Fibroblast of gingiva (primary cell): Measurements from ENCODE around the gene PAWR.
"Not testable (repeated sequence)": the region's sequence is repeated elsewhere in the genome, so short reads cannot be mapped to it uniquely, and the experiment has no call there.

Experiments used
- DNase-seq: peaks from one replicate; pipeline ENCODE4 v3.0.0-alpha.2; 2011; ENCODE audit warnings: low read depth

PAWR gene

DNA sequence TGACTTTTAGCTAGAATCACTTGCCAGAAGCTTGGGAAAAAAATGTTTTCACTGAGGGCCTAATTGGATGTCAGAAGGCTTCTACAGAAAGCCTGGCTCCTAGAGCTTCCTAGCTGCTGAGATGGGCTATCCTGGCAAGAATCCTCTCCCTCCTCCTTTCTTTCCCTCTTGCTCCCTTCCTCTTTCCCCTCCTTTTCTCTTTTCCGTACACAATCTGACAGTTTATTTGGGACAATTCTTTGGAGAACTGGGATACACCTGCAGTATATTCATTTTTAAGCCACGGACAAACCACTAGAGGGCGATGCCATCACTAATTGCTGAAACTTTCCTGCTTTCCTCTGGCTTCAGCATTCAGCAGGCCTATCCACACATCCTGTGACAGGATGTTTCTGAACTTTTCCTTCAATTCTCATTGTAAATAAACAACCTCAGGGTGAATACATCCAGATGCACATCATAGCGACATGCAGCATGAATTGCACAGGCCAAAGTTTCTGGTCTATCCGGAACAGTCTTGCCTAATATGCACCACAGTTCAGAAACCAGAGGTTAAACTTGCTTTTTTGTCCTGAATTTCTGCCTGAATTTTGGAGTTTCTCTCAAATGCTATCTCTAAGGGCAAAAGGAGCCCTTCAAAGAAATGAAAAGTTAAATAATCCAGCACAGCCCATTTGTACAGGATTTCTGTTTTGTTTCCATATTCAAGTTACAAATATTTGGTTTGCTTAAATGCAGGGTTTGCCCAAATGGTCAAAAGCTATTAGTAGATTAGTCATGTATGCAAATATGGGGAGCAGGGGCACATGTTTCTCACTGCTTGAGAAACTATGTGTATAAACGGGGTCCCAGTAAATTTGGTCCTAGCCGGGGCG is 142.8 kb downstream of the PAWR start:
- DNase-seq = peak; percentile 93

DNA sequence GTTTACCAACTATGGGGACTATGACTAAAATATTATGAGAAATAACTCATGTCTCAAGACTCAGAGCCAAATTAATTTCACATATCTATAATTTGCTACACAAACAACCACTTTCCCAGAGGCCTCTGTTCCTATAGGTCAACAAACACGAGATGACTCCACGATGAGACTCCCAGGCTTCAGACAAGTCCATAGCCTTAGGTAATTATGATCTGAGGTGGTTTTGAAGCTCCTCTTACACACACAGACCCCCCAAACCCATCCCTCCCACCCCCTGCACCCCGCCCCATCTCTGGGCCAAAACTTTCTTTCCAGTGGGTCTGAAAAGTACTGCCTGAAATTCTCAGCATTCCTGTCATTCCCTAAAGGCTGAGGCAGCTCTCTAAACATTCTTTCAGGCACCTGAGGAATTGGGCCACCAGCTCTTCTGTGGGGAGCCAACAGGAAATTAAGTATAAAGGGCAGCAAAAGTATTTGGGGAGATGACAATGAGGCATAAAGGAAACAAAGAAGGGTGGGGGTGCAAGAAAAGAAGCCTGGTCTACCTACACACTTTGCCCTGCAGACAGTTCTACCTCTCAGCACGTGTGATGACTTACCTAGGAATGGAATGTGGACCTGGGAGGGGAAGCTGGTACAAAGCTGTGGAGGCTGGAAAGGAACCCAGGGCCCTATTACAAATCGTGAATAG is 143.6 kb downstream of the PAWR start:
- peak; percentile 63 for DNase-seq

DNA sequence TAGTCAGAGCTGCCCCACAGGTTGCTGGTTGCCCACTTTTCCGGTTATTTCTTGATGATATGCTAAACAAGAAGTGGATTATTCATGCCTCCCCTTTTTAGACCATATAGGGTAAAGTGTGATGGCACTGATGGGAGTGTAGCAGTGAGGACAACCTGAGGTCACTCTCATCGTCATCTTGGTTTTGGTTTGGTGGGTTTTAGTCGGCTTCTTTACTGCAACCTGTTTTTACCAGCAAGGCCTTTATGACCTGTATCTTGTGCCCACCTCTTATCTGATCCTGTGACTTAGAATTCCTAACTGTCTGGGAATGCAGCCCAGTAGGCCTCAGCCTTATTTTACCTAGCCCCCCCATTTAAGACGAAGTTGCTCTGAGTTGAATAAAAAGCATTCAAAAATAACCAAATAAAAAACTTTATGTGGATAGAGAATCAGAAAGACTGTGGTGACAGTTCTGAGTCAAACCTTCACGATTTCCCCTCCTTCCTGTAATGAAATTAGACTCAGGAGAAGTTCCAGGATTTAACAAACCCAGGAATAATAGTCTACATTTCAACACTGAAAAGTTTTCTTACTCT is 144.2 kb downstream of the PAWR start:
- no peak for DNase-seq

DNA sequence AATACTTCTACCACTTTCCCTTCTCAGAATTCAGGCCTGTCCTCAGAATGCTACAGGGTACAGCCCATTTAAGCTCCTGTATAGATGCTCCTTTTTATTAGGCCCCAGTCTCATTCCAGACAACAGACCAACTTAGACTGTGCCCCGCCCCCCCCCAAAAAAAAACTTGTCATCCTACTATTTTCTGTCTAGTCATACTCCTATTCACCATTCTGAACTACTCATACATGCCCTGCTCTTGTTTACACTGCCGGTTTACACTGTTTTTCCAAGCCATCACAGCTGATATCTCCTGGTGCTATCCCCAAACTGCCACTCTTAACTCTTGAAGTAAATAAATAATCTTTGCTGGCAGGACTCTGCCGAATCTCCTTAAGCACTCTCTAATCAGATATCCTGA is 146.3 kb downstream of the PAWR start:
- DNase-seq = not testable (repeated sequence)

DNA sequence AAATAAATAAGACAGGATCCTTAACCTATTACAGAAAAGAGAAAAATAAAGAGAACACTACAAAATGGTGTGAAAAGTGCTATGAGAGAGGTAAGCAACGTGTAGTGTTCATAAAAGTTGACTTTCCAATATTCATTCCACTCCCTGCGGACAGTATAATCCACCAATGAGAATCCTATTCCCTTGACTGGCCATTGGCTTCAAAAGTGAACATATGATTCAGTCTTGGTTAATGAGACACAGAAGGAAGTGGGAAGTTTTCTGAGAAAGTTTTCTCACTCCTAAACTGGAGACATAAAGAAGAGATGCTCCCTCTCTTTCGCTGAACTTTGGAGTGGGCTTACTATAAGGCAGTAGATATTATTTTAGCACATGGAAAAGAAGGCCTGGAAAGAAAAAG is 153.1 kb downstream of the PAWR start:
- DNase-seq = no peak

DNA sequence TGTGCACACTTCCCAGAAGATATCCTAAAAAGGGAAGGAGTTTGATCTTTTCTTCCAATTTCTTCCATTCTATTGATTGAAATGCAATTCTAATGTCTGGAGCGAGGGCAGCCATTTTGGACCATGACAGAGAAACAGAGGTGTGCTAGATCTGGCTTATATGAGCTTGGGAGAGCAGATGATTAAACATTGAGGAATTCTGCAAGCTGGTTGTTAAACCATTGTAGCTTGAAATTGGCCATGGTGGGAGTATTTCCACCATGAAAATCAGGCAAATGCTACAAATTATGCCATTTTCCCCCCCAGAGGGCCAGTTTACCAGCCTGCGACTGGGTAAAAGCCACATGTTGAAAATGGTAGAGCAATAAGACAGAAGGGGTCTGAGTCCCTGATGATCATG is 155.0 kb downstream of the PAWR start:
- DNase-seq = no peak
